ENCODE measurements around the gene RNU5B-1. TPM values are rescaled to one million over a fixed set of nuclear protein-coding genes. Genes with fewer than 3 reads are reported as not detected.

The RNU5B-1 gene
- total and polyA plus RNA-seq, 4 experiments from 2014 or later = 24.0 TPM; not detected in 3

DNA sequence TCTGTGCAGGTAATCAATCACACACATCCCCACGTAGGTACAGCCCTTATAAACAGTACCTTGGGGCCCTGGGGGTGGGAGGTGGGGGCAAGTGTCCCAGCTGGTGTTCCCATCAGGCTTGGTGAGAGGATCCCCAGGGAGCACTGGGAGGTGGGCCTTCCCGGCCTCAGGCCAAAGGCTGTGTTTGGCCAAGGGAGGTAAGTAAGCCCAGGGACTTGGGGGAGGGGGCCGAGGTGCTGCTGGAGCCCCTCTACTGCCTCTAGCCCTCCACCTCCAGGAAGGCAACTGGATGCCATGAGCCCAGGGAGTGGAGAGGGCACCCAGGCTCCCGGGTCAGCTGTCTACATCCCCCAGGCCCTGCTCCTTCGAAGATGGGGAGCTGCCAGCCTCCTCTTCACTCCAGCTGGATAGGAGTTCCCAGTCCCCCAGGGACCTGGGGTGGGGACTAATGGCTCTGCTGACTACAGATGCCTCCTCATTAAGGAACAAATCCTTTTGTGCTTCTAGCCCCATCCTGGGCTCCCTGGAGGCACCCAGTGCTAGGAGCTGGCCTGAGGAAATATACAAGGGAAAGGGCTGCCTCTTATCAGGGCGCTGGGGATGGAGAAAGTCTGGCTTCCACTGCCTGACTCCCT, 33.1 kb downstream of the RNU5B-1 start:
- Mint-ChIP-seq H3K36me3 (no peaks in the 10 kb centered on the region), H3K4me1 (no peaks in the 10 kb centered on the region), H3K4me3 (no peak overlapping the region), H3K9me3 (peaks cover 0 to 1% (median 0%) of the 10 kb centered on the region in 8 donors), H3K27ac (no peak overlapping the region), H3K27me3 (peaks cover 6 to 14% of the 10 kb centered on the region in 2 donors)
- ChIA-PET CTCF (ENCODE audit: partially characterized antibody) (interaction anchor here (1.7 kb wide), 1 partner anchor 17 kb away, joined by 3 read pairs; no protein-coding TSS in a partner anchor), POLR2A (ENCODE audit: partially characterized antibody) (no interaction called here)
- no peaks in the 10 kb centered on the region for H3K36me3 ChIP-seq (ENCODE audit: insufficient read depth, low read length)
- H3K4me1 ChIP-seq (ENCODE audit: insufficient read depth, low read length) = no peaks in the 10 kb centered on the region
- no peaks in the 10 kb centered on the region for H3K9me3 ChIP-seq (ENCODE audit: control insufficient read depth in 1 of 2, low read length in 2 of 2)
- DNase-seq = no peak
- H3K27ac ChIP-seq (ENCODE audit: low read depth, low read length) = no peak overlapping the region
- H3K4me3 ChIP-seq (ENCODE audit: low read length in 2 of 2) = no peak overlapping the region
- no peaks in the 10 kb centered on the region for H3K27me3 ChIP-seq (ENCODE audit: insufficient read depth, low read length)
- intact Hi-C loops (cut with micrococcal nuclease) = no loop called here

DNA sequence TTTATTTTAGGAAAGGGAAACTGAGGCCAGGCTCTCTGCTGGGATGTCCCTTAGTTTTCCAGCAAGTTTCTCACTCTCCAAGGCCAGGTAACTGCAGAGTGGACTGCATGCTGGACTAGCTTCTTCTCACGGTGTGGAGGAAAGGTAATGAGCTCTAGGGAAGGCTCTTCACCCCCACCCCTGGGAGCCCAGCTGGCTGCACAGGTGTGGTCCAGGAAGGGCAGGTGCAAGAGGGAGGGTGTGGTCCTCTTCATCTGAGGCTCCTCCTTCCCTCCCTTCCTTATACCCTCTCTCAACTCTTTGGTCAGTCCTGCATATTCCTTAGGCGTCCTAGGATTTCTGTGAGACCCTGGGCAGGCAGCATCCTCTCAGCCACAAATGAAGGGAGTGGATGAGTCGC, 33.9 kb downstream of the RNU5B-1 start:
- Histone ChIP-seq H3K4me1 (ENCODE audit: insufficient read depth, low read length) (no peaks in the 10 kb centered on the region), H3K36me3 (ENCODE audit: insufficient read depth, low read length) (no peaks in the 10 kb centered on the region), H3K4me3 (ENCODE audit: low read length in 2 of 2) (no peak overlapping the region), H3K9me3 (ENCODE audit: control insufficient read depth in 1 of 2, low read length in 2 of 2) (no peaks in the 10 kb centered on the region), H3K27ac (ENCODE audit: low read depth, low read length) (no peak overlapping the region), H3K27me3 (ENCODE audit: insufficient read depth, low read length) (no peaks in the 10 kb centered on the region)
- ChIA-PET CTCF (ENCODE audit: partially characterized antibody) (interaction anchor here (1.3 to 1.7 kb wide), 2 partner anchors 18 to 45 kb away, joined by 3 read pairs; no protein-coding TSS in a partner anchor), POLR2A (ENCODE audit: partially characterized antibody) (no interaction called here)
- Mint-ChIP-seq H3K27ac (no peak overlapping the region), H3K9me3 (peaks cover 0 to 1% (median 0%) of the 10 kb centered on the region in 8 donors), H3K27me3 (peaks cover 6 to 16% of the 10 kb centered on the region in 2 donors), H3K36me3 (no peaks in the 10 kb centered on the region), H3K4me3 (no peak overlapping the region), H3K4me1 (no peaks in the 10 kb centered on the region)
- no peak for DNase-seq
- intact Hi-C loops (cut with micrococcal nuclease) = no loop called here

DNA sequence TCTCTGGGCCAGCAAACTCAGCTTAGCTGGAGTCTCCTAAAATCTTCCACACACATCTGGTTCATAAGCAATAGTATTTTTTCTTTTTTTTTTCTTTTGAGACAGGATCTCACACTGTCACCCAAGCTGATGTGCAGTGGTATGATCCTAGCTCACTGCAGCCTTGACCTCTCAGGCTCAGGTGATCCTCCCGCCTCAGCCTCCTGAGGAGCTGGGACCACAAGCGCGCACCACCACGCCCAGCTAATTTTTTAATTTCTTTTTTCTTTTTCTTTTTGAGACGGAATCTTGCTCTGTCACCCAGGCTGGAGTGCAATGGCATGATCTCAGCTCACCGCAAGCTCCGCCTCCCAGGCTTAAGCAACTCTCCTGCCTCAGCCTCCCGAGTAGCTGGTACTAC, 34.3 kb downstream of the RNU5B-1 start:
- no peaks in the 10 kb centered on the region for H3K9me3 ChIP-seq (ENCODE audit: control insufficient read depth in 1 of 2, low read length in 2 of 2)
- Mint-ChIP-seq H3K4me3 (no peak overlapping the region), H3K9me3 (peaks cover 0 to 1% (median 0%) of the 10 kb centered on the region in 8 donors), H3K36me3 (no peaks in the 10 kb centered on the region), H3K27ac (no peak overlapping the region), H3K27me3 (peaks cover 6 to 16% of the 10 kb centered on the region in 2 donors), H3K4me1 (no peaks in the 10 kb centered on the region)
- no peak overlapping the region for H3K4me3 ChIP-seq (ENCODE audit: low read length in 2 of 2)
- H3K36me3 ChIP-seq (ENCODE audit: insufficient read depth, low read length) = no peaks in the 10 kb centered on the region
- no peaks in the 10 kb centered on the region for H3K27me3 ChIP-seq (ENCODE audit: insufficient read depth, low read length)
- H3K4me1 ChIP-seq (ENCODE audit: insufficient read depth, low read length) = no peaks in the 10 kb centered on the region
- ChIA-PET CTCF (ENCODE audit: partially characterized antibody) (interaction anchor here (1.3 to 1.7 kb wide), 2 partner anchors 18 to 45 kb away, joined by 3 read pairs; no protein-coding TSS in a partner anchor), POLR2A (ENCODE audit: partially characterized antibody) (no interaction called here)
- H3K27ac ChIP-seq (ENCODE audit: low read depth, low read length) = no peak overlapping the region
- intact Hi-C loops (cut with micrococcal nuclease) = no loop called here
- DNase-seq = no peak

DNA sequence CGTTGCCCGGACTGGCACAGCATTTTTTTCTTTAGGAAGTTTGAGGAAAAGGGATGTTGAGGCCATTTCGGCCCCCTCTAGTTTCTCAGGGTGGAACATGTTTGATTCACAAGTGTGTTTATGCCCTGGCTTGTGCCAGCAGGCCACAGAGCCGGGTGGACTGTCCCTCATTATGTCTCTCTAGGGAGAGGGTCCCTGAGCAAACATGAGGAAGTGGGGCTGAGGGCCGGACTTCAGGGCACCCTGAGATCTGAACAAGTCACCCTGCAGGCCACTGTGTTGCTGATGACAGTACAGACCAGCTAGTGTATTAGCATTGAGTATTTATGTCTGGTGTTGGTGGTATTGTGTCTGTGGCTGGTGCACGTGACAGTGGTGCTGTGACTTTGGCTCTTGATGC, 34.9 kb downstream of the RNU5B-1 start:
- no peaks in the 10 kb centered on the region for H3K36me3 Mint-ChIP-seq
- ChIA-PET CTCF (ENCODE audit: partially characterized antibody) (interaction anchor here (1.3 to 1.7 kb wide), 2 partner anchors 19 to 44 kb away, joined by 3 read pairs; no protein-coding TSS in a partner anchor), POLR2A (ENCODE audit: partially characterized antibody) (no interaction called here)
- intact Hi-C loops (cut with micrococcal nuclease) = no loop called here
- peaks cover 6 to 14% of the 10 kb centered on the region in 2 donors for H3K27me3 Mint-ChIP-seq
- DNase-seq = no peak
- peaks cover 0 to 1% (median 0%) of the 10 kb centered on the region in 8 donors for H3K9me3 Mint-ChIP-seq
- H3K36me3 ChIP-seq (ENCODE audit: insufficient read depth, low read length) = no peaks in the 10 kb centered on the region
- H3K4me1 Mint-ChIP-seq = no peaks in the 10 kb centered on the region
- H3K4me1 ChIP-seq (ENCODE audit: insufficient read depth, low read length) = no peaks in the 10 kb centered on the region
- H3K4me3 Mint-ChIP-seq = no peak overlapping the region
- H3K9me3 ChIP-seq (ENCODE audit: control insufficient read depth in 1 of 2, low read length in 2 of 2) = no peaks in the 10 kb centered on the region
- H3K27ac Mint-ChIP-seq = no peak overlapping the region
- no peak overlapping the region for H3K27ac ChIP-seq (ENCODE audit: low read depth, low read length)
- H3K27me3 ChIP-seq (ENCODE audit: insufficient read depth, low read length) = no peaks in the 10 kb centered on the region
- no peak overlapping the region for H3K4me3 ChIP-seq (ENCODE audit: low read length in 2 of 2)

DNA sequence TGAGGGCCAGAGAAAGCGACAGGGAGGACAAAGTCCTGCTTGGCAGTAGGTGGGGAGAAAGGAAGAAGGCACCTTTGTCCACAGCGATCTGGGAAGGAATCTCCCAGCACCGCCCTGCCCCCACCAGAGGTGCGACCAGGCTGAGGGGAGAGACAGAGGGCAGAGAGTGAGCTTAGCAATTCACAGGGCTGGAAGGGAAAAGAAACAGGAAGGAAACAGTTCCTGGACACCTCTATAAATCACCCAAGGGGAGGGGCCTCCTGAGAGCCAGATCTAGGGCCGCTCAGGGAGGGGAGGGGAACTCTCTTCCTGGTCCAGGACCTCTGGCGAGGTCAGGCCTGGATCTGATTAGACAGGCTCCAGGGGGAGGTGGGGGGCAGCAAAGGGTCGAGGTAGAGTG, 35.4 kb downstream of the RNU5B-1 start:
- POLR2A ChIA-PET (ENCODE audit: partially characterized antibody) = no interaction called here
- Histone ChIP-seq H3K4me3 (ENCODE audit: low read length in 2 of 2) (no peak overlapping the region), H3K36me3 (ENCODE audit: insufficient read depth, low read length) (no peaks in the 10 kb centered on the region), H3K27me3 (ENCODE audit: insufficient read depth, low read length) (no peaks in the 10 kb centered on the region), H3K9me3 (ENCODE audit: control insufficient read depth in 1 of 2, low read length in 2 of 2) (no peaks in the 10 kb centered on the region), H3K4me1 (ENCODE audit: insufficient read depth, low read length) (no peaks in the 10 kb centered on the region), H3K27ac (ENCODE audit: low read depth, low read length) (no peak overlapping the region)
- no peaks in the 10 kb centered on the region for H3K4me1 Mint-ChIP-seq
- H3K27ac Mint-ChIP-seq = no peak overlapping the region
- no peak for DNase-seq
- H3K27me3 Mint-ChIP-seq = peaks cover 6 to 14% of the 10 kb centered on the region in 2 donors
- H3K4me3 Mint-ChIP-seq = no peak overlapping the region
- CTCF ChIA-PET (ENCODE audit: partially characterized antibody) = no interaction called here
- H3K9me3 Mint-ChIP-seq = peaks cover 0 to 1% (median 0%) of the 10 kb centered on the region in 8 donors
- H3K36me3 Mint-ChIP-seq = no peaks in the 10 kb centered on the region
- intact Hi-C loops (cut with micrococcal nuclease) = no loop called here

DNA sequence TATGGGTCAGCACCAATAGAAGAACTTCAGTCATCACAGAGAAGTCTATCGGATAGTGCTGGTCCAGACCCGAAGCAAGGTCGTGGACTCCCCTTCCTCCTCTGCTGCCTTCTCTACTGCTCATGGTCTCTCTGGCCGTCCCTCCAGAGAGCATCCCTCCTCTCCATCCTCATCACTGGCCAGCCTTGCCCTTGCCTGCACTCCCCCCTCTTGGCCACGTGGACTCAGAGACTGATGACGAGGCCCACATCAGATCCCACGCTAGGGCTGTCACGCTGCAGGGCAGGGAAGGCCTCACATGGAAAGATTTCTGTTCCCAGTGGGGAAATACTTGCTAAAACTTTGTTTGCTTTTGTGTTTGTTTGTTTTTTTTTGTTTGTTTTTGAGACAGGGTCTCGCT, 38.0 kb downstream of the RNU5B-1 start:
- intact Hi-C loops (cut with micrococcal nuclease) = no loop called here
- Mint-ChIP-seq H3K4me1 (no peaks in the 10 kb centered on the region), H3K27me3 (peaks cover 8 to 20% of the 10 kb centered on the region in 2 donors), H3K36me3 (no peaks in the 10 kb centered on the region), H3K27ac (no peak overlapping the region), H3K9me3 (peaks cover 0 to 1% (median 0%) of the 10 kb centered on the region in 8 donors), H3K4me3 (no peak overlapping the region)
- DNase-seq = no peak
- CTCF ChIA-PET (ENCODE audit: partially characterized antibody) = no interaction called here
- no peaks in the 10 kb centered on the region for H3K36me3 ChIP-seq (ENCODE audit: insufficient read depth, low read length)
- no peaks in the 10 kb centered on the region for H3K9me3 ChIP-seq (ENCODE audit: control insufficient read depth in 1 of 2, low read length in 2 of 2)
- no peak overlapping the region for H3K4me3 ChIP-seq (ENCODE audit: low read length in 2 of 2)
- POLR2A ChIA-PET (ENCODE audit: partially characterized antibody) = no interaction called here
- no peaks in the 10 kb centered on the region for H3K27me3 ChIP-seq (ENCODE audit: insufficient read depth, low read length)
- no peak overlapping the region for H3K27ac ChIP-seq (ENCODE audit: low read depth, low read length)
- no peaks in the 10 kb centered on the region for H3K4me1 ChIP-seq (ENCODE audit: insufficient read depth, low read length)

DNA sequence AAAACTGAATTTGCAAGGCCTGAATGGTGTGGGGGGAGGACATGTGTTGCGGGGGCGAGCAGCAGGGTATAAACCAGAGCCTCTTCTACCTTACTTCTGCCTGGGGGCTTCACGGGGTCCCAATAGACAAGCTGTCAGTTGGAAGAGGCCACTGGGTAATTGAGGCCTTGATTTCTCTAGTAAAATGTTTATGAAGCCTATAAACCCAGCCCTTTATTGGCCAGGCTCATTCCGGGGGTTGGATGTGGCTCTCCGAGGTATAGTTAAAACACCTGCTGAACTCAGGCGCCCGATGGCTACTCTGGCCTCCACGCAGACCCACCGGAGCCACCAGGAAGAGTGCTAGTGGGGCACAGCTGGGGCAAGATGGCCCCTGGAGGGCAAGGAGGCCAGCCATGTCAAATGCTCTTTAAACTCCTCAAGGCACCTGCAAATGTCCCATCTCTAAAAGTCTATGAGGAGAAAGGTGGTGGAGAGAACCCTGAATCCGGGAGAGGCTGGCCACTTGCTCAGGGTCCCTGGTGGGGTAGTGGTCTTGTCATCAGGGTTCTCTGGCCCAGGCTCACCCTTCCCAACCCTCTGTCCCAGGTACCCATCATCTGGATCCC, 39.0 kb downstream of the RNU5B-1 start:
- Mint-ChIP-seq H3K4me1 (no peaks in the 10 kb centered on the region), H3K9me3 (peaks cover 0 to 1% (median 0%) of the 10 kb centered on the region in 8 donors), H3K36me3 (no peaks in the 10 kb centered on the region), H3K4me3 (no peak overlapping the region), H3K27me3 (peaks cover 8 to 20% of the 10 kb centered on the region in 2 donors), H3K27ac (no peak overlapping the region)
- CTCF ChIA-PET (ENCODE audit: partially characterized antibody) = no interaction called here
- H3K36me3 ChIP-seq (ENCODE audit: insufficient read depth, low read length) = no peaks in the 10 kb centered on the region
- H3K4me3 ChIP-seq (ENCODE audit: low read length in 2 of 2) = no peak overlapping the region
- POLR2A ChIA-PET (ENCODE audit: partially characterized antibody) = no interaction called here
- intact Hi-C loops (cut with micrococcal nuclease) = no loop called here
- no peaks in the 10 kb centered on the region for H3K9me3 ChIP-seq (ENCODE audit: control insufficient read depth in 1 of 2, low read length in 2 of 2)
- DNase-seq = no peak
- no peaks in the 10 kb centered on the region for H3K27me3 ChIP-seq (ENCODE audit: insufficient read depth, low read length)
- no peak overlapping the region for H3K27ac ChIP-seq (ENCODE audit: low read depth, low read length)
- no peaks in the 10 kb centered on the region for H3K4me1 ChIP-seq (ENCODE audit: insufficient read depth, low read length)
